ENCODE measurements around the gene TMEM106B.

GRCh38 chr7:12290761-12291160 is 79.7 kb downstream of the TMEM106B start:
- TF ChIP-seq POLR2A (IDR thresholded peaks at IDR 0.05) (no peak), CTCF (IDR thresholded peaks at IDR 0.05) (no peak)

Measured in lower leg skin (tissue), 3 donors.